Caco-2 (cell line): ENCODE measurements around the gene PERP. TPM values are rescaled to one million over a fixed set of nuclear protein-coding genes. Genes with fewer than 3 reads are reported as not detected.

Source experiments
- BruUV-seq: library from RNA; stranded (reverse); fragments of 400-500 nt; replicated peaks from 2 replicates; lab custom pipeline; 2021; lab: Mats Ljungman, UMichigan
- CTCF ChIA-PET: fragments of 300-600 bp; sonication (Branson Sonifier 250); formaldehyde crosslinking; loops from one replicate; lab custom pipeline; 2022; ENCODE audit warnings: antibody characterized with exemption; lab: Charles Lee
- POLR2A ChIA-PET: fragments of 300-600 bp; sonication (Branson Sonifier 250); formaldehyde crosslinking; loops from one replicate; lab custom pipeline; 2022; ENCODE audit warnings: antibody characterized with exemption; lab: Charles Lee
- DNase-seq, 2 experiments: peaks; one replicate each; pipeline versions ENCODE4 v3.0.0 to v3.0.0-alpha.2; 2020 to 2022
- H3K27me3 ChIP-seq: replicated peaks from 2 replicates; pipeline ENCODE4 v1.6.0; 2011; ENCODE audit warnings: low read length; ENCODE audit not compliant: control insufficient read depth, insufficient read depth
- H3K36me3 ChIP-seq: 2 replicates; pipeline ENCODE4 v1.5.1; 2011; ENCODE audit warnings: low read length; ENCODE audit not compliant: control insufficient read depth, insufficient read depth
- H3K4me1 ChIP-seq: fragments of 250-450 bp; sonication (Bioruptor Pico); 2 replicates; pipeline ENCODE4 v1.5.1; 2020; ENCODE audit warnings: mild to moderate bottlenecking
- H3K4me3 ChIP-seq: 2 replicates; pipeline ENCODE4 v1.5.1; 2011; ENCODE audit warnings: low read depth, mild to moderate bottlenecking, control low read depth, low read length
- H3K9me3 ChIP-seq: fragments of 250-450 bp; sonication (Bioruptor Pico); 2 replicates; pipeline ENCODE4 v1.5.1; 2020; ENCODE audit warnings: mild to moderate bottlenecking, moderate library complexity
- H3K27ac Mint-ChIP-seq: one replicate; pipeline ENCODE4 v1.8.0; 2022; ENCODE audit warnings: mixed read lengths; ENCODE audit not compliant: unreplicated experiment
- H3K27me3 Mint-ChIP-seq: one replicate; pipeline ENCODE4 v1.8.0; 2022; ENCODE audit warnings: mixed read lengths; ENCODE audit not compliant: insufficient read depth, unreplicated experiment
- H3K36me3 Mint-ChIP-seq: one replicate; pipeline ENCODE4 v1.8.0; 2022; ENCODE audit warnings: mild to moderate bottlenecking, mixed read lengths; ENCODE audit not compliant: insufficient read depth, unreplicated experiment
- H3K4me1 Mint-ChIP-seq: one replicate; pipeline ENCODE4 v1.8.0; 2022; ENCODE audit warnings: low read depth, mixed read lengths; ENCODE audit not compliant: unreplicated experiment
- H3K4me3 Mint-ChIP-seq: one replicate; pipeline ENCODE4 v1.8.0; 2022; ENCODE audit warnings: mild to moderate bottlenecking, moderate library complexity, mixed read lengths; ENCODE audit not compliant: unreplicated experiment
- H3K9me3 Mint-ChIP-seq: one replicate; pipeline ENCODE4 v1.8.0; 2022; ENCODE audit warnings: mixed read lengths; ENCODE audit not compliant: unreplicated experiment
- CTCF ChIP-seq, 2 experiments: fragments of 200-600 bp in 1 of 2; IDR thresholded peaks; 1 replicate in 1 of 2; 2 replicates in 1 of 2; pipeline versions ENCODE4 v1.5.1 to v1.8.0; 2011 to 2022; ENCODE audit warnings: antibody characterized with exemption in 1 of 2, control low read depth in 1 of 2, inconsistent platforms in 1 of 2, low read depth in 1 of 2, low read length in 1 of 2, mild to moderate bottlenecking in 1 of 2, moderate library complexity in 1 of 2; ENCODE audit not compliant: insufficient read depth in 1 of 2, severe bottlenecking in 1 of 2, unreplicated experiment in 1 of 2
- intact Hi-C: fragments of 100-400 bp; cut with micrococcal nuclease; formaldehyde crosslinking; loops from one replicate; pipeline ENCODE4 v1.10.0; 2022; ENCODE audit not compliant: unreplicated experiment
- total RNA-seq: library from RNA; stranded (reverse); gene quantifications from 2 replicates; pipeline ENCODE4 v1.2.3, GENCODE V29; 2022

PERP gene
- total RNA-seq, 1 experiment from 2014 or later: 141 TPM

- Mint-ChIP-seq H3K9me3 (peaks cover 4% of the 10 kb centered on the region), H3K27ac (peak overlapping the region; percentile 90), H3K36me3 (peaks cover 48% of the 10 kb centered on the region), H3K4me3 (peak overlapping the region; percentile 84), H3K27me3 (no peaks in the 10 kb centered on the region), H3K4me1 (peaks cover 11% of the 10 kb centered on the region)
- TF ChIP-seq CTCF (IDR thresholded peaks at IDR 0.05; ENCODE audit: insufficient read depth in 1 of 2, low read depth in 1 of 2, low read length in 1 of 2, severe bottlenecking in 1 of 2, unreplicated experiment in 1 of 2): no peak
- Histone ChIP-seq H3K36me3 (no peaks in the 10 kb centered on the region; the same call in 1 of the 2 replicates), H3K9me3 (no peaks in the 10 kb centered on the region), H3K4me3 (peak overlapping the region; percentile 98), H3K27me3 (no peaks in the 10 kb centered on the region), H3K4me1 (peaks cover 21% of the 10 kb centered on the region)
- BruUV-seq: no TSS peak
- DNase-seq: no peak
- ChIA-PET POLR2A (interaction anchor here (0.5 to 0.7 kb wide), 2 partner anchors 264 to 1059 kb away, joined by 3 to 4 read pairs; no protein-coding TSS in a partner anchor), CTCF (interaction anchor here (2.3 kb wide), 1 partner anchor 102 kb away, joined by 12 read pairs; no protein-coding TSS in a partner anchor)
- intact Hi-C loops: loop anchor here (1.0 to 5.0 kb wide), 5 partner anchors 89 to 921 kb away; partner anchors contain the start of gene ABRACL
These were observed 548 bp downstream of the PERP start for GRCh38 chr6:138106665-138107077.

GRCh38 chr6:138105880-138106664 is 1.1 kb downstream of the PERP start:
- peaks cover 16% of the 10 kb centered on the region for H3K4me1 Mint-ChIP-seq
- no peaks in the 10 kb centered on the region for H3K27me3 Mint-ChIP-seq
- H3K4me1 ChIP-seq: peaks cover 21% of the 10 kb centered on the region
- peak overlapping the region; percentile 84 for H3K4me3 Mint-ChIP-seq
- no peaks in the 10 kb centered on the region for H3K9me3 ChIP-seq
- H3K27me3 ChIP-seq: no peaks in the 10 kb centered on the region
- peak overlapping the region; percentile 90 for H3K27ac Mint-ChIP-seq
- intact Hi-C loops: loop anchor here (5.0 kb wide), 3 partner anchors 384 to 921 kb away; partner anchors contain the start of gene ABRACL
- DNase-seq: peak in 1 of 2 experiments; percentile 16
- H3K36me3 Mint-ChIP-seq: peaks cover 54% of the 10 kb centered on the region
- H3K9me3 Mint-ChIP-seq: peaks cover 7% of the 10 kb centered on the region
- BruUV-seq: TSS peak; percentile 48
- ChIA-PET CTCF (interaction anchor here (1.0 to 2.3 kb wide), 2 partner anchors 89 to 102 kb away, joined by 3 to 12 read pairs; no protein-coding TSS in a partner anchor), POLR2A (interaction anchor here (0.5 to 1.1 kb wide), 3 partner anchors 19 to 1060 kb away, joined by 3 to 4 read pairs (median 3); no protein-coding TSS in a partner anchor)
- no peaks in the 10 kb centered on the region; the same call in 1 of the 2 replicates for H3K36me3 ChIP-seq
- no peak for TF ChIP-seq CTCF (IDR thresholded peaks at IDR 0.05; ENCODE audit: insufficient read depth in 1 of 2, low read depth in 1 of 2, low read length in 1 of 2, severe bottlenecking in 1 of 2, unreplicated experiment in 1 of 2)
- H3K4me3 ChIP-seq: peak overlapping the region; percentile 98

- peak overlapping the region; percentile 84 for H3K4me3 Mint-ChIP-seq
- H3K36me3 Mint-ChIP-seq: peaks cover 59% of the 10 kb centered on the region
- H3K4me1 ChIP-seq: peaks cover 21% of the 10 kb centered on the region
- no peaks in the 10 kb centered on the region for H3K27me3 Mint-ChIP-seq
- ChIA-PET POLR2A (interaction anchor here (0.6 to 1.1 kb wide), 2 partner anchors 18 to 44 kb away, joined by 3 read pairs; no protein-coding TSS in a partner anchor), CTCF (interaction anchor here (1.0 to 2.3 kb wide), 2 partner anchors 88 to 101 kb away, joined by 3 to 12 read pairs; no protein-coding TSS in a partner anchor)
- H3K27ac Mint-ChIP-seq: peak overlapping the region; percentile 90
- DNase-seq: peak; percentile 39 to 46
- no peaks in the 10 kb centered on the region for H3K27me3 ChIP-seq
- peaks cover 16% of the 10 kb centered on the region for H3K4me1 Mint-ChIP-seq
- intact Hi-C loops: loop anchor here (5.0 kb wide), 3 partner anchors 383 to 922 kb away; partner anchors contain the start of gene ABRACL
- H3K9me3 Mint-ChIP-seq: peaks cover 7% of the 10 kb centered on the region
- no peaks in the 10 kb centered on the region for H3K9me3 ChIP-seq
- H3K4me3 ChIP-seq: peak overlapping the region; percentile 98
- BruUV-seq: no TSS peak
- no peaks in the 10 kb centered on the region; the same call in 1 of the 2 replicates for H3K36me3 ChIP-seq
- no peak for TF ChIP-seq CTCF (IDR thresholded peaks at IDR 0.05; ENCODE audit: insufficient read depth in 1 of 2, low read depth in 1 of 2, low read length in 1 of 2, severe bottlenecking in 1 of 2, unreplicated experiment in 1 of 2)
These were observed 1.8 kb downstream of the PERP start for GRCh38 chr6:138105446-138105845.
